Adrenal gland (tissue), 5 donors: ENCODE results near the gene RPL26.

Experiments used
- POLR2A ChIP-seq, 2 donors: fragments of 450-650 bp; IDR thresholded peaks; one replicate each; pipeline ENCODE4 v1.6.1; 2017; ENCODE audit warnings: antibody characterized with exemption in 2 of 2, mild to moderate bottlenecking in 2 of 2, moderate library complexity in 1 of 2
- TF ChIP-seq, protein P1 (sequence below), 6 experiments: fragments of 450-650 bp in 4 of 6; fragments of 200-600 bp in 2 of 6; sonication (generic) in 1 of 6; IDR thresholded peaks; 1 replicate in 5 of 6; 2 replicates in 1 of 6; pipeline versions ENCODE4 v1.5.1 to v1.8.0; 2016 to 2021; ENCODE audit warnings: antibody characterized with exemption in 6 of 6, mild to moderate bottlenecking in 2 of 6, moderate library complexity in 1 of 6
- donor health status: DM: no; HTN: no; CAD: no.

DNA sequence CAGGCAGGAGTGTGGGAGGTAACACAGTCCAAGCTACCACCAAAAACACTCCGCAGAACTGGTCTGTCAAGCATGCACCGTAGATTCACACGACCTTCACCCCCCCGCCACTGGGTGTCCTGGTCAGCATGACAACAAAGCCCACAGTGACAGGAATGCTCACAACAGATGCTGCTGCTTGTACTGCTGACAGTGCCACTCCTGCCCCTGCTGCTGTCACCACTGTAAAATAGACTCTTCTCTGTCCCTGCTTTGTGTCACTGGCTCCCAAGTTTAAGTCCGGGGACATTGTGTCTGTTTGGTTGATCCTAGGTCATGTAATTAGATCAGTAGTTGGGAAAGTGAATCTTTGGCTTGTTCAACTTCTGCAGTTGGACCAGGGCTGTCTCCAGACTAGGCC lies 50.3 kb downstream of the RPL26 start:
- TF ChIP-seq POLR2A (IDR thresholded peaks at IDR 0.05): no peak
- TF ChIP-seq, protein P1, sequence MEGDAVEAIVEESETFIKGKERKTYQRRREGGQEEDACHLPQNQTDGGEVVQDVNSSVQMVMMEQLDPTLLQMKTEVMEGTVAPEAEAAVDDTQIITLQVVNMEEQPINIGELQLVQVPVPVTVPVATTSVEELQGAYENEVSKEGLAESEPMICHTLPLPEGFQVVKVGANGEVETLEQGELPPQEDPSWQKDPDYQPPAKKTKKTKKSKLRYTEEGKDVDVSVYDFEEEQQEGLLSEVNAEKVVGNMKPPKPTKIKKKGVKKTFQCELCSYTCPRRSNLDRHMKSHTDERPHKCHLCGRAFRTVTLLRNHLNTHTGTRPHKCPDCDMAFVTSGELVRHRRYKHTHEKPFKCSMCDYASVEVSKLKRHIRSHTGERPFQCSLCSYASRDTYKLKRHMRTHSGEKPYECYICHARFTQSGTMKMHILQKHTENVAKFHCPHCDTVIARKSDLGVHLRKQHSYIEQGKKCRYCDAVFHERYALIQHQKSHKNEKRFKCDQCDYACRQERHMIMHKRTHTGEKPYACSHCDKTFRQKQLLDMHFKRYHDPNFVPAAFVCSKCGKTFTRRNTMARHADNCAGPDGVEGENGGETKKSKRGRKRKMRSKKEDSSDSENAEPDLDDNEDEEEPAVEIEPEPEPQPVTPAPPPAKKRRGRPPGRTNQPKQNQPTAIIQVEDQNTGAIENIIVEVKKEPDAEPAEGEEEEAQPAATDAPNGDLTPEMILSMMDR (IDR thresholded peaks at IDR 0.05): no peak
